Testis (tissue), 3 donors: ENCODE measurements around the gene RHBDL1. TPM values are rescaled to one million over a fixed set of nuclear protein-coding genes. Genes with fewer than 3 reads are reported as not detected.

ENCODE experiments used
- DNase-seq: peaks from one replicate; pipeline ENCODE4 v3.0.0-alpha.2; 2019
- H3K27ac ChIP-seq, 2 donors: fragments of 200-600 bp; sonication (generic); one replicate each; pipeline ENCODE4 v1.5.1; 2019
- H3K27me3 ChIP-seq: fragments of 200-600 bp; sonication (generic); one replicate; pipeline ENCODE4 v1.5.1; 2019
- H3K36me3 ChIP-seq: fragments of 200-600 bp; sonication (generic); one replicate; pipeline ENCODE4 v1.5.1; 2017; ENCODE audit warnings: low read depth; ENCODE audit errors: missing control alignments
- H3K4me1 ChIP-seq: fragments of 200-600 bp; sonication (generic); one replicate; pipeline ENCODE4 v1.5.1; 2019
- H3K4me3 ChIP-seq, 2 donors: fragments of 200-600 bp; sonication (generic); one replicate each; pipeline ENCODE4 v1.5.1; 2017 to 2019
- H3K9me3 ChIP-seq: fragments of 200-600 bp; sonication (generic); one replicate; pipeline ENCODE4 v1.5.1; 2017
- POLR2A ChIP-seq: fragments of 450-650 bp; IDR thresholded peaks from one replicate; pipeline ENCODE4 v1.6.1; 2017; ENCODE audit warnings: antibody characterized with exemption, mild to moderate bottlenecking, moderate library complexity
- WGBS, 2 donors: methylation state at CpG; one replicate each; pipeline ENCODE4 v1.1.5; 2018; 5-methylcytosine and 5-hydroxymethylcytosine counted together
- intact Hi-C: fragments of 100-400 bp; cut with DNase I; formaldehyde crosslinking; loops from one replicate; pipeline ENCODE4 v1.15.1; 2023; ENCODE audit warnings: low total_unique reads
- polyA plus RNA-seq: library from polyadenylated mRNA; stranded (reverse); fragments of 350-450 nt; fragmentation: Illumina TruSeq; extraction: RNeasy Lipid Tissue Mini Kit (QIAGEN cat#74804); gene quantifications from one replicate; pipeline ENCODE4 v1.2.3, GENCODE V29; 2014; ENCODE audit warnings: low read depth, low replicate concordance; ENCODE audit not compliant: insufficient read depth
- total RNA-seq, 2 donors: library from RNA; depleted of rRNA; stranded (reverse); fragments of >200 nt; gene quantifications; one replicate each; pipeline ENCODE4 v1.2.3, GENCODE V29; 2016
- TF ChIP-seq, protein P1 (sequence below), 3 experiments: fragments of 450-650 bp in 2 of 3; fragments of 200-600 bp in 1 of 3; sonication (generic) in 1 of 3; IDR thresholded peaks; one replicate each; pipeline ENCODE4 v1.5.1; 2016 to 2019; ENCODE audit warnings: antibody characterized with exemption in 3 of 3, mild to moderate bottlenecking in 2 of 3, moderate library complexity in 1 of 3

RHBDL1 gene
- total and polyA plus RNA-seq, 3 donors from 2014 or later, result 2.1 to 9.8 (median 8.5) TPM

DNA sequence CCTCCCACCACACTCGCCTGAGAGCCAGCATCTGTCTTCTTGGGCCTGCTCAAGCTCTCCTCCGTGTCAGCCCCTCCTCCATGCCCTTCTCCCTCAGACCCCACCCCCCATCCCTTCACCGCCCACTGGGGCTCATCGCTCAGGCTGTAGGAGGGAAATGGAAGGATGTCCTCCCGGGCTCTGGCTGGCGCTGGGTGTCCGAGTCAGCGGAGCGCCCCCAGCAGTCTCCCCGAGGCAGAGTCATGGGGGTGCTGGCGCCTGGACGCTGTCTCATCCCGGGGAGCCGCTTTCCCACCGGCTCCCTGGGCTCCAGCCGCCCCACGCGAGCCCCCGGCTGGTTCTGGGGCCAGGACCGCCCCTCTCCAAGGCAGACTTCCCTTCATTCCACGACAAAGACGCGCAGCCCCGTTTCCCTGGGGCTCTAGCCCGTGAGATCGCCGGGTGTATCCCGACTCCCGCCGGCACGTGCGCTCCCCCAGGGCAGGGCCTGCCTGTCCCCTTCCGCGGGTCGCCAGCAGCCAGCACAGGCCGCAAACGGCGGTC lies 45.0 kb downstream of the RHBDL1 start:
- Histone ChIP-seq H3K9me3 (no peaks in the 10 kb centered on the region), H3K27me3 (no peaks in the 10 kb centered on the region), H3K27ac (peak overlapping the region; percentile 65 to 72), H3K4me3 (peak overlapping the region; percentile 69), H3K36me3 (no peaks in the 10 kb centered on the region), H3K4me1 (peaks cover 23% of the 10 kb centered on the region)
- DNase-seq, result peak; percentile 57
- 0 to 1% methylated on average over 2 to 22 of the region's 38 CpGs for WGBS, 2 donors
- intact Hi-C loops, result no loop called here
- TF ChIP-seq, protein P1, sequence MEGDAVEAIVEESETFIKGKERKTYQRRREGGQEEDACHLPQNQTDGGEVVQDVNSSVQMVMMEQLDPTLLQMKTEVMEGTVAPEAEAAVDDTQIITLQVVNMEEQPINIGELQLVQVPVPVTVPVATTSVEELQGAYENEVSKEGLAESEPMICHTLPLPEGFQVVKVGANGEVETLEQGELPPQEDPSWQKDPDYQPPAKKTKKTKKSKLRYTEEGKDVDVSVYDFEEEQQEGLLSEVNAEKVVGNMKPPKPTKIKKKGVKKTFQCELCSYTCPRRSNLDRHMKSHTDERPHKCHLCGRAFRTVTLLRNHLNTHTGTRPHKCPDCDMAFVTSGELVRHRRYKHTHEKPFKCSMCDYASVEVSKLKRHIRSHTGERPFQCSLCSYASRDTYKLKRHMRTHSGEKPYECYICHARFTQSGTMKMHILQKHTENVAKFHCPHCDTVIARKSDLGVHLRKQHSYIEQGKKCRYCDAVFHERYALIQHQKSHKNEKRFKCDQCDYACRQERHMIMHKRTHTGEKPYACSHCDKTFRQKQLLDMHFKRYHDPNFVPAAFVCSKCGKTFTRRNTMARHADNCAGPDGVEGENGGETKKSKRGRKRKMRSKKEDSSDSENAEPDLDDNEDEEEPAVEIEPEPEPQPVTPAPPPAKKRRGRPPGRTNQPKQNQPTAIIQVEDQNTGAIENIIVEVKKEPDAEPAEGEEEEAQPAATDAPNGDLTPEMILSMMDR (IDR thresholded peaks at IDR 0.05), result no peak
- TF ChIP-seq POLR2A, result no peak

DNA sequence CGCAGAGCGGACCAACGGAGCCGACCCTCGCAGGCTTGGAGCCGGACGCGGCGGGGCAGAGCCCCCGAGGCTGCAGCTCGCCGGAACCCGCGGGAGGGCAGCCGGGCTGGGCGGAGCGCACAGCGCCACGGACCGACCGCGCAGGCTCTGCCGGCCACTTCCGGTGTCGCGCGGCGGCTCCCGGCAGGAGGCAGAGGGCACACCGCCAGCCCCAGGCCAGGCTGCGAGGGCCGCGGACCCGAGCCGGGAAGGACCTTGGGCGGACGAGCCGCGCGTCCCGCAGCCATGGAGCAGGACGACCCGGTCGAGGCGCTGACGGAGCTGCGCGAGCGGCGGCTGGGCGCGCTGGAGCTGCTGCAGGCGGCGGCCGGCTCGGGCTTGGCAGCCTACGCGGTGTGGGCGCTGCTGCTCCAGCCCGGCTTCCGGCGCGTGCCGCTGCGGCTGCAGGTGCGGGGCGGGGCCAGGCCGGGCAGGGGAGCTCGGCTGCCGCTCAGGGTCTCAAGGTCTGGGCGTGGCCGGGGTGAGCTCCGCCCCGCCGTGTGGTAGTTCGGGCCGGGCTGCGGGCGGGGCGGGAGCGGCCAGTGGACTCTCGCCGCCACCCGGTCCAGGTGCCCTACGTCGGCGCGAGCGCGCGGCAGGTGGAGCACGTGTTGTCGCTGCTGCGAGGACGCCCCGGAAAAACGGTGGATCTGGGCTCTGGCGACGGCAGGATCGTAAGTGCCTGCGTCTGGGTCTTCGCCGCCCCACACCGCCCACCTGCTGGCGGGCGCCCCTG lies 45.7 kb downstream of the RHBDL1 start, which contains the start of gene ANTKMT:
TSS of gene ANTKMT (plus strand) at position 157 of the 775 bp plus-strand sequence. CDS start at position 286, 129 bp downstream.
- peak; percentile 88 for DNase-seq
- 6 to 22% methylated on average over 31 to 32 of the region's 106 CpGs for WGBS, 2 donors
- intact Hi-C loops, result no loop called here
- Histone ChIP-seq H3K36me3 (no peaks in the 10 kb centered on the region), H3K4me3 (peak within 1 kb of the TSS; percentile 69), H3K4me1 (peaks cover 19% of the 10 kb centered on the region), H3K27me3 (no peaks in the 10 kb centered on the region), H3K9me3 (no peaks in the 10 kb centered on the region), H3K27ac (peak within 1 kb of the TSS; percentile 65 to 72)
- TF ChIP-seq, protein P1 (IDR thresholded peaks at IDR 0.05), result peak in 1 of 3 experiments; percentile 6
- TF ChIP-seq POLR2A, result no peak

DNA sequence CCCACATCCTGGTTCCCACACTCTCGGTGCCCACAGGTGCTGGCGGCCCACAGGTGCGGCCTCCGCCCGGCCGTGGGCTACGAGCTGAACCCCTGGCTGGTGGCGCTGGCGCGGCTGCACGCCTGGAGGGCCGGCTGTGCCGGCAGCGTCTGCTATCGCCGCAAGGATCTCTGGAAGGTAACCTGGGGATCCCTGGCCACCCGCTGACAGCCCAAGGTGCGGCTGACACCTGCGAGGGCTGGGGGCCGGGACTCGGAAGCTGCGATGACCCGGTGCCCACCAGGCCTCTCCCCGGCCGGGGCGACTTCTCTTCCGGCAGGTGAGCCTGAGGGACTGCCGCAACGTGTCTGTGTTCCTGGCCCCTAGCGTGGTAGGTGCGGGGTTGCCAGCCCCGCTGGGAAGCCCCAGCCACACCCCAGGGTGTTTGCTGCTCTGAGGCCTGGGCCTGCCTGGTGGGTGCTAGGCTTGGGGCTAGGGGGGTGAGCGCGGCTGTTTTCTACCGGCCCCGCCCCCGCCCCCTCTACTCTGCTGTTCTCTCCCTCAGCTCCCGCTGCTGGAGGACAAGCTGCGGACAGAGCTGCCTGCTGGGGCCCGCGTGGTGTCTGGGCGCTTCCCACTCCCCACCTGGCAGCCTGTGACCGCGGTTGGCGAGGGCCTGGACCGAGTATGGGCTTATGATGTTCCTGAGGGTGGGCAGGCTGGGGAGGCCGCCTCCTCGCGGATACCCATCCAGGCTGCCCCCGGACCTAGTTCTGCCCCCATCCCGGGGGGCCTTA lies 46.5 kb downstream of the RHBDL1 start:
- H3K4me3 ChIP-seq, result peak overlapping the region; percentile 69
- H3K36me3 ChIP-seq, result no peaks in the 10 kb centered on the region
- no peak for TF ChIP-seq POLR2A
- TF ChIP-seq, protein P1 (IDR thresholded peaks at IDR 0.05), result no peak
- no peaks in the 10 kb centered on the region for H3K27me3 ChIP-seq
- H3K4me1 ChIP-seq, result peaks cover 17% of the 10 kb centered on the region
- 61 to 71% methylated on average over 8 to 44 of the region's 51 CpGs for WGBS, 2 donors
- intact Hi-C loops, result no loop called here
- H3K9me3 ChIP-seq, result no peaks in the 10 kb centered on the region
- peak overlapping the region in 1 of 2 donors; percentile 65 for H3K27ac ChIP-seq
- DNase-seq, result no peak

DNA sequence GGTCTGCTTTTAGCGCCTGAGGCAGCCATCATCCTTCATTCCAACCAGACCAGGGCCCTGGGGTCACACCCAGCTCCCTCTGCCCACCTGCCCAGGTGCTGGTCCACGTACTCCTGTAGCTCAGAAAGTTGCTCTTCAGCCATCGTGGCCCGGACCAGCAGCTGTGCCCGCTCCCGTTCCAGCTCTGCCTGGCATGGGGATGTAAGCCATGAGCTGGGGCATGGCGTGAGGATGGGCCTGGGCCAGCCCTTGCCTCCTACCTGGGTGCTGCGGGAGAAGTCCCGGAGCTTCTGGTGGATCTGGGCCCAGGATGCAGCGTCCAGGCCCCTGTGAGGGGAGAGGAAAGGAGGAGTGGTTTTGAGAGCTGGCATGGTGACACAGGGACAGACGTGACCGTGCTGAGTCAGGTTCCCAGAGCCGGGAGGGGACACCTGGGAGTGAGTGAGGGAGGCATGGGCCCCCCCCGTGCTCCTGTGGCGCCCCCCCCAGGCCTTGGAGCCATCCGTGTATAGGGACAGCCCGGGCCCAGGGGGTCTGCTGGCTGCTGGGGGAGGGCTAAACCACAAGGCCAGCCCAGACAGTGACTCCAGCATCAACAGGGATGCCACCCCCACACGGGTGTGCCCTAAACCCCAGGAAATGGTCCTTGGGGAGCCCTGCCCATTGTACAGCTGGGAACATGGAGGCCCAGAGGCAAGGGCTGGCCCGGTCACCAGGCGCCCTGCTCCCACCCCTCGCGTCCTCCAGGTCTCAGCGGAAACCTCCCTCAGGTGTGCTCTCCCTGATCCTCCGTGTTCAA lies 47.6 kb downstream of the RHBDL1 start:
- no peaks in the 10 kb centered on the region for H3K36me3 ChIP-seq
- intact Hi-C loops, result no loop called here
- H3K4me1 ChIP-seq, result peaks cover 27% of the 10 kb centered on the region
- H3K27me3 ChIP-seq, result no peaks in the 10 kb centered on the region
- 87 to 96% methylated on average over 9 to 24 of the region's 24 CpGs for WGBS, 2 donors
- no peak overlapping the region for H3K4me3 ChIP-seq
- no peak for DNase-seq
- H3K9me3 ChIP-seq, result no peaks in the 10 kb centered on the region
- H3K27ac ChIP-seq, result no peak overlapping the region
- TF ChIP-seq, protein P1 (IDR thresholded peaks at IDR 0.05), result no peak
- TF ChIP-seq POLR2A, result no peak
